ENCODE results near the gene KCNAB1. TPM values are rescaled to one million over a fixed set of nuclear protein-coding genes. Genes with fewer than 3 reads are reported as not detected.

Gene KCNAB1
- total RNA-seq, 4 donors from 2014 or later: 10.9 to 17.1 (median 13.3) TPM

GRCh38 chr3:156368189-156368588, 247.8 kb downstream of the KCNAB1 start:
- no peak for TF ChIP-seq CTCF (IDR thresholded peaks at IDR 0.05; ENCODE audit: low read depth)

- no peak for TF ChIP-seq CTCF (IDR thresholded peaks at IDR 0.05; ENCODE audit: low read depth)
These were observed 251.3 kb downstream of the KCNAB1 start for GRCh38 chr3:156371701-156372100.

DNA sequence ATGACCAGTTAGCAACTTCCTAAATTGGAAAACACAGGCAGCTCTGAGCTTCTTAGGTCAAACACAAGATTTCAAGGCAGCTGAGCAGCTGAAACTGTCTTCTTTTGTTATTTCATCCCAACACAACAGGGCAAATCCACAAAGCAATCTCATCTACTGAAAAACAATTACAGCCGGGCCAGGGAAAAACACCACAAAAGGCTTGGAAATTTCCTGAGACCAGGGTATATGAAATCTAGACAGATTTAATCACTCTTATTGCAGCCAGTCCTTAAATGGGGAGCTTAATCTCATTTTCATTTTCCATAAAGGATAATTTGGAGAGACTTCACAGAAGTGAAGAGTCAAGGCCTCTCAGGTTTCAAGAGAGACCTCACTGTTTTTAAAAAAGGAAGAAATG, 252.7 kb downstream of the KCNAB1 start:
- TF ChIP-seq CTCF (IDR thresholded peaks at IDR 0.05; ENCODE audit: low read depth): no peak

- no peak for TF ChIP-seq CTCF (IDR thresholded peaks at IDR 0.05; ENCODE audit: low read depth)
These were observed 253.3 kb downstream of the KCNAB1 start for GRCh38 chr3:156373654-156374053.

GRCh38 chr3:156376199-156376598, 255.8 kb downstream of the KCNAB1 start:
- TF ChIP-seq CTCF (IDR thresholded peaks at IDR 0.05; ENCODE audit: low read depth): no peak

GRCh38 chr3:156377266-156377665, 256.9 kb downstream of the KCNAB1 start:
- no peak for TF ChIP-seq CTCF (IDR thresholded peaks at IDR 0.05; ENCODE audit: low read depth)

DNA sequence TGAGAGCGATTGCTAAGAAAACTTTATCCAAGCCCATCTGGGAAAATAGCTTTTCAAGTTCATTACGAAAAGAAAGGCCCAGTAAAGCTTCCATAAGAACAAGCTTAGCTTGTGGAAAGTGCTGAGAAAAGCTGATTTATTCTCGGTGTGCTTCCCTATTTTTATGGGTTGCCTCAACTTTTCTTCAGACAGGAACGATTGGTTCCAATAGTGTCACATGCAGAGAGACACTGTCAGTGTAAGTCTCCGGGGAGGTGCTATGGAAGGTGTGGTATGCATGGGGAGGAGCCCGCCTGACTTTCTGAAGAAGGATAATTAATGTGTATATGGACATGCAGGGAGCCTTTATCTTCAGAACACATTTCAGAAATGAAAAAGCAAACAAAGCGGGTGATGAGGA, 257.3 kb downstream of the KCNAB1 start:
- no peak for TF ChIP-seq CTCF (IDR thresholded peaks at IDR 0.05; ENCODE audit: low read depth)

Data from subcutaneous adipose tissue (tissue), 4 donors.